HG02973 (cell line): ENCODE results near the gene B3GNT8.
"Not testable (repeated sequence)": the region's sequence is repeated elsewhere in the genome, so short reads cannot be mapped to it uniquely, and the experiment has no call there.

ENCODE experiments used
- ATAC-seq: cut with Tn5 transposase; IDR thresholded peaks from one replicate; pipeline ENCODE4 v1.9.1; 2021; ENCODE audit warnings: moderate library complexity; ENCODE audit not compliant: unreplicated experiment

The B3GNT8 gene

DNA sequence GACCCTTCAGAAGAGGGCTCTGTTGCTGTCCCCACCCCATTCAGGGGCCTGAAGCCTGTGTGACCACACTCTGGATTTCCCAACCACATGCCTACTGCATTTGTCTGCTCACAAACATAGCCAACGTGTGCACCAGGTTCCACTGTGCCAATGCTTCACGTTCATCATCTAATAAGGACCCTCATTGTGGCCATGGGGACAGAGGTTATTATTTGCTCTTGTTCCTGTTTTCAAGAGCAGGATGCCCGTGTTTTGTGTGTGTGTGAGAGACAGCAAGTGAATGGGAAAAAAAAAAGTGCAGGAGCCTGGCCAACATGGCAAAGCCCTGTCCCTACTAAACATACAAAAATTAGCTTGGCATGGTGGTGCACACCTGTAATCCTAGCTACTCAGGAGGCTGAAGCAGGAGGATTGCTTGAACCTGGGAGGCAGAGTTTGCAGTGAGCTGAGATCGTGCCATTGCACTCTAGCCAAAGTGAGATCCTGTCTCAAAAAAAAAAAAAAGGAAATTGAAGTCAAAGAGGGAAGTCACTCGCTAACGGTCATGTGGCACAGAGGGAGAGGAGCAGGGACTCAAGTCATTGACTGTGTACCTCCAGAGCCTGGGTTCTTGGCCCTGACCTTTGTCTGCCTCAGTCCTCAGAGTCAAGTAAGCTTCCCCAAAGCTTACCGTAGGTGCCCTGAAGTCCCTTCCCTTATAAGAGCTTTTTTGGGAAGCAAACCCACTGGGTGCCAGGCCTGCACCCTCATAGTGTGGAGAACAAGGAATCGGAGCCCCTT is 6.9 kb downstream of the B3GNT8 start:
- no peak for ATAC-seq

DNA sequence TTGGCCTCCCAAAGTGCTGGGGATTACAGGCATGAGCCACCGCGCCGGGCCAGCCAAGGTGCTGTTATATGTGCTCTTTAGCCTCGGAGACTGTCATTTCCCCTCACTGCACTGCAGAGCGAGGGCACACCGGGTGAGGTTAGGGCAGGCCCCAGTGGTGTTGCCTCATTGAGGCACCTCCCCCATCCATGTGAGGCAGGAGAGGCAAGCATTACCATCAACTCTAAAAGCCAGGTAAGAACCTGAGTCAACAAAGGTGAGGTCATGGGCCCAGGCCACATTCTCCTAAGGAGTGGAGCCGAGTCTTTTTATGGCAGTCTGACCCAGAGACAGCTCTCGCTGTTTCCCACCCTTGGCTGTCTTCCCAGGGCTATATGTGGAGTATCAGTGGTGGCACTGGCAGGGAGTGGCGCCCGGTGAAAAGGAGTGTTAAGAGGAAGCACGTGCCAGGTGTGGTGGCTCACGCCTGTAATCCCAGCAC is 10.9 kb downstream of the B3GNT8 start:
- ATAC-seq, result no peak

DNA sequence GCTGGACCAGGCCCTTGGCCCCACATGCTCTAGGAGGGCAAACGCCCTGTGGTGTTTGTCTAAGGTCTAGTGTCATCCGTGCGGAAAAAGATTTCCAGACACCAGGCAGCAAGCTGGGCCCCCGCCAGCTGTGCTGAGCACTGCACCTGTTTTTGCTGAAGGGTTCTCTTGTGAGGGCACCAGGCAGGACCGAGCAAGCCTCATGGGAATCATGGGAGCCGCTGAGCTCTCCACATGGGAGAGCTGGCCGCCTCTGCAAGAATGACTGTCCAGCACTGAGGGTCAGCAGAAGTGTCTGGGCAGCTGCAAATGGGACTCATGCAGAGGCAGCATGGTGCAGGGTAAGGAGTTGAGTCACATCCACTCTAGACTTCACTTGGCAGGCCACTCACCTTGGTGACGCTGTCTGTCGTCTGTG is 12.0 kb downstream of the B3GNT8 start:
- ATAC-seq, result no peak

DNA sequence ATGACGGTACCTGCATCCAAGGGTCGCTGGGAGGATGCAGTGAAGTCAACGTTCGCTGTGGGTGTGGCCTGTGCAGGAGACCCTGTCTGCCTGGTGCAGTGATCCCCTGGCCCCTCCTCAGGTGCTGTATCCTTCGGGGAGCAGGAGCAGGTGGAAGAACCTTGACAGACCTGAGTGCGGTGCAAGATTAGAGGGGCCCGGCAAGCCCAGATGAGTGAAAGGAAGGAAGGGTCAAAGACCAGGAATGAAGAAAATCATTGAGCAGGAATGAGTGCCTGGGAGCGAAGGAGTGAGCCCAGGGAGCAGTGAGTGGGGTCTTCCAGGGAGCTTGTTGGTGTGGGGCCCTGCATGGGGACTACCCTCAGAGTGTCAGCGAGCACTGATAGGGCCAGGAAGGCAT is 12.7 kb downstream of the B3GNT8 start:
- ATAC-seq, result no peak

DNA sequence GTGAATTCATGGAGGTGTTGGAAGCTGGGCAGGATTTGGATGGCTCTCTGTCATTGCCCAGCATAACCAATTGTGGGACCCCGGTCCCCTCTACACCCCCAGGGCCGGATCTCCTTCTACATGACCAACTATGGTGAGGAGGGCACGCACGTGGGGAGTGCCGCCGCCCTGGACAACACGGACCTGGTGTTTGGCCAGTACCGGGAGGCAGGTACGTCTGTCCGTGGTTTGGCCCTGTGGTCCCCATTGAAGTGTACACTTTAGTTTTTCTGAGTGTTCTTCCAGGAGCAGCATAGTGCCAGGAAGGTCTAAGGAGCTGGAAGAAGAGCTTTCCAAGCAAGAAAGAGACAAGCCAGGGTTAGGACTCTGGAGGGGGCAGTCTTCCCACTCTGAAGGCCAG is 13.2 kb downstream of the B3GNT8 start:
- ATAC-seq, result no peak

DNA sequence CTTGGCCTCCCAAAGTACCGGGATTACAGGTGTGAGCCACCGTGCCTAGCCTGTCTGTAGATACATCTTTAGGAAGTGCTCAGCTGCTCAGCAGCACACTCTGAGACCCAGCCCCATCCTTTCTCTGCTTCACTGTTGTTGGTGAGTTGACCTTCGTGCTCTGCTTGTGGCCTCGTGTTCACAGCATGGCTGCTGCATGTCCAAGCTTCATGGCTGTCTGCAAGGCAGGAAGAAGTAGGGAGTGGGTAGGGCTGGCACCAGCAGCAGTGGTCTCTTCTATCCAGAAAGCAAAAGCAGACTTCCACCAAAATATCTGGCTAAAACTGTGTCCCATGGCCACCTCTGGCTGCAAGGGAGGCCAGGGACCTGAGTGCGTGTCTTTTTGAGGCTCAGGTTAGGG is 14.2 kb downstream of the B3GNT8 start:
- no peak for ATAC-seq

DNA sequence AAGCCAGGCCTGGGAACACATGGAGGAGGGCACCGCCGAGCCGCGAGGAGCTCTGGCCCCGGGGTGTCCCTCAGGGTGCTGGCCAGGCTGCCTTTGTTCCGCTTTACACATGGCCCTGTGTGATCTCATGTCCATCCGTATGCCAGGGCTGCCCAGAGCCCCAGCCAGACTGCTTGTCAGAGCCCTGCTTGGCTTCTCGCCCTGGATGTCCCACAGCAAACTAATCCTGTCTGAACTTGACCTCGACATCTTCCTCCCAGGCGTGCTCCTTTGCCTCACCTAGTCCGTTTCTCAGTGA is 15.3 kb downstream of the B3GNT8 start:
- ATAC-seq, result no peak

DNA sequence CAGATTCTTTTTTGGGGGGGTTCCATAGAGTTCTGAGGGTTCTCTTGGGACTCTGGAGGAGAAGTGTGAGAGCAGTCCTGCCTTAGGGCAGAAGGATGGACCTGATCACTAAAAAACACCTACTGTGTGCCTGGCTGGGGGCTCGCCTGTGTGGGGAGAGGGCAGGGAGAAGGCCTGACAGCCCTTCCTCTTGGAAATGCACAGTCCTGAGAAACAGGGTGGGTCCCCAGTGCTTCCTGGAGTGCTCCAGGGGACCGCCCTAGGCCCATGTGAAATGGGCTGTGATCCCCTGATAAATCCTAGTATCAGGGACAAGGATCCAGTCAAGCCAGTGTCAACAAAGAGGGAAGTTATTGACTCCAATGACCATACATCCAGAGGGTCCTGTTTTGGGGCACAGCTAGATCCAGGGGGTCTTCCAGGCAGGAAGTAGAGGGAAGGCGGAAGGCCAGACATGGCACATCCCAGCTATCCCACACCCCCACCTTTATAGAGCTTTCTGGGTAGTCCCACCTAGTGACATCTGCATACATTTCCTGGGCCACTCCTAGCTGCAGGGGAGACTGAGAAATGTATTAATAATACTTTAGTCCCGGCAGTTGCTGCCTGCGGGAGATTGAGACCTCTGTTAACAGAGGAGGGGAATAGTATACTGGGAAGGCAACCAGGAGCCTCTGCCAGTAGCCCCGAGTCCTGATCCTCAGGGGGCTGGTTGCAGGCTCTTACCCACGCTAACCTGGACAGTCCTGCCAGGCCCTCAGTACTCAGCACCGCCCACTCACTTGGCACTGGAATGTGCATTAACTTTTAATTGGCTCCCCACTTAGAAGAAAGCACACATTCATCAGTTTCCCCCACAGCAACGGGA is 15.8 kb downstream of the B3GNT8 start:
- ATAC-seq, result no peak

DNA sequence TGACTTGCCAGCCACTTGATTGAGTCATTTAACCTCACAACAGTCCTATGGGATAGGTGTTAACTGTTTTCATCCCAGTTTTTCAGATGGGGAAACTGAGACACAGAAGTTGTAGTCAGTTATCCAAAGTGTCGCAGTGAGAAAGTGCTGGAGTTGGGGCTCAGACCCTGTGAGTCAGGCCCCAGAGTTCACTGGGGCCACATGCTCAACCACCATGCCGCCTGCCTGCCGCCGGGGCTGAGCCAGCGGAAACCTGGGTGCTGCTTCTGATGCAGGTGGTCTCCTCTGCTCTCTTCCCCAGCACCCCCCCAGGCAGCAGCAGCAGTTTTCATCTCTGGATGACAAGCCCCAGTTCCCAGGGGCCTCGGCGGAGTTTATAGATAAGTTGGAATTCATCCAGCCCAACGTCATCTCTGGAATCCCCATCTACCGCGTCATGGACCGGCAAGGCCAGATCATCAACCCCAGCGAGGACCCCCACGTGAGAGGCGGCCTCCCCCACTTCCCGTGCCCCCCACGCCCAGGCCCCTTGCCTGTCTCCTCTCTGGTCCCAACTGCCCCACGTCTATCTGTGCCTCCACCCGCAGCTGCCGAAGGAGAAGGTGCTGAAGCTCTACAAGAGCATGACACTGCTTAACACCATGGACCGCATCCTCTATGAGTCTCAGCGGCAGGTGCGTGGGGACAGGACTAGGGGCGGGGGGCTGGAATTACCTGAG is 16.7 kb downstream of the B3GNT8 start:
- ATAC-seq, result no peak

DNA sequence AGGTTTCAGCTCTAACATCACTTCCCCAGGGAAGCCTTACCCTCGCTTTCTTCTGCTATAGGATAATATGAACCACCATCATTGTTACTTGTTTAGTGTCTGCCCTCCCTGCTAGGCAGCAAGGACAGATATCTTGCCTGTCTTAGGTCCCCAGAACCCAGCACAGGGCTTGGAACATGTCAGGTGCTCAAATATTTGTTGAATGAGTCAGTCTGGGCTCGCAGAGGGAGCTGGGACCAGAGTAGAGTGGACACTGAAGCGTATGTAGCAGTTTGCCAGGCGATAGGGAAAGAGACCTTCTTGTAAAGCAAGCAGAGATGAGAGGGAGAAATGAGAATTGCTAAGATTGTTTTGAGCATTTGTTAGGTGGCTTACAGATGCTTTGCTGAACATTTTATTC is 17.9 kb downstream of the B3GNT8 start:
- no peak for ATAC-seq

DNA sequence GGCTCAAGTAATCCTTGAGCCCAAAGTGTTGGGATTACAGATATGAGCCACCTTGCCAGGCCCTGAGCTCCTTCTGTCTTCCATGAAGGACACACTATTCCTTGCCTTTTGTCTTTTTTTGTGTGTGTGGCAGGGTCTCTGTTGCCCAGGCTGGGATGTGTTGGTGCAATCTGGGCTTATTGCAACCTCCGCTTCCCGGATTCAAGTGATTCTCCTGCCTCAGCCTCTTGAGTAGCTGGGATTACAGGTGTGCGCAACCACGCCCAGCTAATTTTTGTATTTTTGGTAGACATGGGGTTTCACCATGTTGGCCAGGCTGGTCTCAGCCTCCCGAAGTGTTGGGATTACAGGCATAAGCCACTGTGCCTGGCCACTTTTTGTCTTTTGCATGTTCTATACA is 18.3 kb downstream of the B3GNT8 start:
- not testable (repeated sequence) for ATAC-seq

DNA sequence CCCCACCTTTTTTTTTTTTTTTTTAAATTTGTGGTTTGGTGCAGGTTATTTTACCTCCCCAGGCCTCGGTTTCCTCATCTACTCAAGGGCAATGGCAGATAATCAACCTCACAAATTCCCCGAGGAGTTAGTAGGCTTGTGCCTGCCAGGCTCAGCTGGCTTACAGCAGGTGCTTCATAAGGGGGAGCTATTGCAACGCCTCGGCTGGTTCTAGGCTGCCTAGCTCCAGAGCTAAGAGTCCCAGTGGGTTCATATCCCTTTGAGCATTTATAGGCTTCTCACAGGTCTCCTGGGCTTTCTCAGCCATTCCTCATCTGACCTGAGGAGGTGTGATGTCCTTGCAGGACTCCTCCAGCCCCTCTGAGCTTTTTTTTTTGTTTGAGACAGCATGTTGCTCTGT is 18.9 kb downstream of the B3GNT8 start:
- no peak for ATAC-seq

DNA sequence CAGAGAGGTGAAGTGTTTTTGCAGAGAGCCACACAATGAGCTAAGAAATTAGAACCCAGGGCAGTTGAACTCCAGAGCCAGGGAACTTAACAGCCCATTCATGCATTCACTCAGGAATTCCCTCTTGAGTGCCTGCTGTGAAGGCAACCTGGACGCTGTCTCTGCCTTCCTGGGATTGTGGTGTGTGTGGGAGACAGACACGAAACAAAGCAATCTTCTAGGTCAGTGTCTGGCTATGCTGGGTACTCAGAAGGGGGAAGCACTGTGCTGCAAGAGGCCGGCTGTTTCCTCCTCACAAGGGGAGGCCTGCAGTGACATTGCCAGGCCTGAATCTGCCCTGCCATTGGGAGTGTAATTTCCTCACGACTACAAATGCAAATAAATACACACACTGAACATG is 19.9 kb downstream of the B3GNT8 start:
- ATAC-seq, result no peak

DNA sequence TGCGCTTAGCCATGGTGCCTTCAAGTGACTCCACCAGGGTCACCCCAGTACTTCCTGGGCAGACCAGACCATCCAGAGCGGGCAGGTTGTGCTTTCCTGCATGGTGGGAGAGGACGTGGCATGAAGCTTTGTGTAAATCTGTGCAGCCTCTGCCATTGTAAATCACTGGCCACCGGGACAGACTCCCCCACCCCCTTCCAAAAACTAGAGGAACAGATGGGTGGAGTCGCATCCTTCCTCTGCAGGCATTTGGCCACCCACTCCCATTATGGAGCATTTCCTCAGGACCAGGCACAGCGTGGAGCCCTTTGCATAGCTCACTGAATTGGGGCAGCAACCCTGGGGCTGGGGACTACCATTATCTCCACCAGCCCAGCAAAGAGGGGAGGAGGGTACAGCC is 21.4 kb downstream of the B3GNT8 start:
- ATAC-seq, result no peak

DNA sequence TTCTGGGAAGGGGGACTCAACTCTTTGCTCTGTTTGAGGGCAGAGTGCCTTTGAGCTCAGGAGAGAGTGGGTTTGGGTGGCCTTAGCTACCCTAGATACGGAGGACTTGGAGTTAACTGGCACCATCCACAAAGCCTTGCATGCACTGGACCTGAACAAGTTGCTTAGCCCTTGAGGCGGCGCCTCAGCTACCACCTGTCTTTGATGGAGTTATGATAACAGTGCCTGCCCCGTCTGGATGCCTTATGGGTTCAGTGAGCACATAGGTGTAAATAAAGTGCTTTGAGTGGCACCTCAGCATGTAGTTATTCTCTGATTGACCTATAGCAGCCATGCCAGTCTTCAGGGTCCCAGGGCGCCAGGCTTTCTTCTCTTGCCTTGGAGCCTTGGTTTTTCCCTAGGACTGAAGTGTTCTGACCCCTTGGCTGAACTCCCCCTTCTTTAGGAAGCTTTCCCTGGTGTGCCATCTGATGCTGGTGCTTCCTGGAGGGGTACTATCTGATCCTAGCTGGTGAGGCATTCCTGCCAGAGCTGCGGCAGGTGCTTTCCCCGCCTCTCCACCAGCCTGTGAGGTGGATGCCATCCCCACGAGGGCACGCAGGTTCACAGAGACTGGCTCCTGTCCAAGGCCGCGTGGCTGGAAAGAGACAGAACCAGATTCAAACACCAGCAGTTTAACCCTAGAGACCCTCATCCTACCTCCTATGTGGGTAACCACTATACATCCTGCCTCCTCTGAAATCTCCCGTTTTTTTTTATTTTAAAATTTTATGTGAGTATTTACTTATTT is 23.8 kb downstream of the B3GNT8 start:
- ATAC-seq, result no peak

DNA sequence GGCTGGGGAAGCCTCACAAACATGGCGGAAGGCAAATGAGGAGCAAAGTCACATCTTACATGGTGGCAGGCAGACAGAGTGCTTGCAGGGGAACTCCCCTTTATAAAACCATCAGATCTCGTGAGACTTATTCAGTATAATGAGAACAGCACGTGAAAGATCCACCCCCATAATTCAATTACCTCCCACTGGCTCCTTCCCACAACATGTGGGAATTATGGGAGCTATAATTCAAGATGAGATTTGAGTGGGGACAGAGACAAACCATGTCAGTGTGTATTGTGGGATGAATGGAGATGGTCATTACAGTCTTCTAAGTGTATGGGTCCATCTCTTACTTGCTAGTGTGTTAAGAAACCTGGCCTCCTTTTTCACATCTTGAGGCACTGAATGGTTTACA is 25.2 kb downstream of the B3GNT8 start:
- no peak for ATAC-seq

DNA sequence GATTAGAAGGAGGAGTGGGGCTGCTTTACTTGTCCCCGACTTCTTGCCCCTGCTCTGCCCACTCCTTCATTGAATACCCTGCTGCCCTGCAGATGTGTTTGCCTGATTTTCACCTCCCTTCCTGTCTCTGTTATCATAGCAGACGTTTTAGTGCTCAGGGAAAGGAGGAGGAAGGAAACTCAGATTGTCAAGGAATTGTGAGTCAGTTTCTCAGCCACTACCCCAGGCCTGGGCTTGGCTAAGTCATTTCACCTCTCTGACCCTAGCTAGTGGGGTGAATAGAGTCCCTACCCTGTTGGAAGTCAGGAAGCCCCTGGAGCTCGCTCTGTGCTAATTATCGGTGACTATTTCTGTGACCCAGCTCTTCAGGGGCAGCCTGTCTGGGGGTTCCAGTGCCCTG is 25.7 kb downstream of the B3GNT8 start:
- ATAC-seq, result no peak

DNA sequence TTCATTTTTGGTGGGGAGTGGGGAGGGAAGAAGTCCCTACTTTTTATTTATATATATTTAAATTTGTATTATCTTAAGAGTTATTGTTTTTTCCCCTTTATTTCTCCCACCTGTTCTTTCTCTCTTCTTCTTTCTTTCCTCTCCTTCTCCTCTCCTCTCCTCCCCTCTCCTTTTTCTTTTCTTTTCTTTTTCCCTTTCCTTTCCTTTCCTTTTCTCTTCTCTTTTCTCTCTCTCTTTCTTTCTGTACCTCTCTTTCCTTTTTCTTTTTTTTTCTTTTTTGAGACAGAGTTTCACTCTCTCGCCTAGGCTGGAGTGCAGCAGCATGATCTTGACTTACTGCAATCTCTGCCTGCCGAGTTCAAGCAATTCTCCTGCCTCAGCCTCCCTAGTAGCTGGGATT is 27.6 kb downstream of the B3GNT8 start:
- ATAC-seq, result no peak

DNA sequence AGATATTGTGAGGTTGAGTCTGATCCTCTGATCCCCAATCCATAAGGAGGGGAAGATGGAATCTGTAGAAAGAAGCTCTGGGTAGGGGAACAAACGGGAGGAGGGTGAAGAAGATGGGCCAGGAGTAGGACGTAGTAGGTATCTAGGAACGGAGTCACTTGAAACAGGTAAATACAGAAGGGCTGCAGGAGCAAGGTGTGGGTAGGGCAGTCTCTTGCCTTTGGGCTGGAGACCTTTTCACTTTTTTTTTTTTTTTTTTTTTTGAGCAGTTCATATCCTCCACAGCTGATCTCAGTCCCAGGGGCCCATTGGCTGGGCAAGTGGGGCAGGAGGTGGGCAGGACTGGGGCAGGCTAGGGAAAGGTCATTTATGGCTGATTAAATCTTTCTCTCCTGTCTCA is 28.1 kb downstream of the B3GNT8 start:
- ATAC-seq, result no peak

DNA sequence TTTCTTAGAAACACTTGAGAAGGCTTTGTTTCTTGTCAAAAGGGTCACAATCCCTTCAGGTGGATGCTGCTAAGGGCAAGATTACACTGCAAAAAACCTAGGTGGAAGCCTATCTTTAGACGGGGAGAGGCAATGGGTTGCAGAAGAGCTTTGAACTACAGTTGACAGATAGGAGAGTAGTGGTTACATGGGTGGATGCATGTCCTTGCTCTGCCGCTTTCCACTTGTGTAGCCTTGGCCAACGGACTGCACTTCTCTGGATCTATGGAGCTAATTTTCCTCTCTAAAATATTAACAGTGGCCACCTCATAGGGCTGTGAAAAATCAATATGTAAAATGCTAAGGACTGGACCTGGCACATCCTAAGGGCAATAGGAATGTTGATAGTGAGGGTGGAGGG is 28.6 kb downstream of the B3GNT8 start:
- no peak for ATAC-seq

DNA sequence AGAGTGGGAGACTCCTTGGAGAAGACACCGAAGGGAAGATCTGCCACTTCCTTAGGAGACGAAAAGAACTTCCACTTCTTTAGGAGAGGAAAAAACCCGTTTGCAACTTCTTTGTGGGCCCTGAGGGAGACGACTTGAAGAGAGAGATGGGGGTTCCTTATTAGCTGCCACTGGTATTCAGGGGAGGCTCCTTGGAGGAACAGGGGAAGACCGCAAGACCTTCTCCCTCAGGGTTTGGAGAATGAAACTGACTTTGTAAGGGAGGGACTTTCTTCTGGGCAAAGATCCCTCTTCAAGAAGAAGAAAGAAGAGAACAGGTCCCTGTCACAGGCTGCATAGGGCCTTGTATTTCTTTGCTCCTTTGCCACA is 29.1 kb downstream of the B3GNT8 start:
- no peak for ATAC-seq
